ENCODE data around the gene STK38L. TPM values are rescaled to one million over a fixed set of nuclear protein-coding genes. Genes with fewer than 3 reads are reported as not detected.

The STK38L gene
- polyA plus RNA-seq, 1 donor (not counting 4 experiments of a cell fraction or from before 2014, with no cell fraction given), result 25.4 TPM

DNA sequence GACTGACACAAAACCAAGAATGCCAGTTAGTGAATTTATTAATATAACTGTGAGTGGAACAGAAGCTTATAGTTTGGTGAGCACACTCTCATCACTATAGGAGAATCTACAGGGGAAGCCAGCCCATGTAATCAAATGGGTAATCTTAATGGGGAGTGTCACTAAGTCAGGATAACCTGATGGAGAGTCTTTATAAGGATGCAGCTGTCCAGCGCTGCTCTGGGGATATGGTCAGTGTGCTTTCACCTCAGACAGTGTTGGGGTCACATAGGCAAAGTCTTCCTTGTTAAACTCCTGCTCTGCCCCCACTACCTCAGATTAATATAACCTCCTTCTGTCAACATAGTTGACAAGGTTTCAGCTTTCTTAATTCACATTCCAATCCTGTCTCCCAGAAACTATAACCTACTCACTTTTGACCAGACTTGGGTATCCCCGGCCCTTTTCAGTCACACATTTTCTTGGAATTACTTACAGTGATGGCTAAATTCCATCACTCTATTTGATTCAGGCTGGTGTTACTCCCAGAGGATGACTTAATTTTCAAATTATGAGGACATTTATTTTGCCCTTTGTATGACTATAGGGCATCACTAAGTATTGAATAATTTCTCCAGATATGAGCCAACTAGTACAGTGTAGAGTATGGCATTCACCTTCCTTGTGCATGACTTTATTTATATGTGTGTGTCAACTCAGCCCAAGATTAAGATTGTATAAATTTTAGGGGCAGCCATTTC is 13.2 kb downstream of the STK38L start:
- H3K36me3 ChIP-seq (ENCODE audit: control insufficient read depth in 2 of 2, extremely low read depth in 1 of 2, insufficient read depth in 2 of 2, low read length in 2 of 2), result no peaks in the 10 kb centered on the region
- no peak overlapping the region for H3K9ac ChIP-seq (ENCODE audit: control insufficient read depth, extremely low read depth, insufficient read depth, low read length)
- no peaks in the 10 kb centered on the region for H4K20me1 ChIP-seq (ENCODE audit: control insufficient read depth, extremely low read depth, insufficient read depth, low read length)
- no peak for DNase-seq (ENCODE audit: low read depth, low spot score)
- H3K27me3 ChIP-seq (ENCODE audit: control insufficient read depth, extremely low read depth, insufficient read depth, low read length), result no peaks in the 10 kb centered on the region
- TF ChIP-seq EZH2 (IDR thresholded peaks at IDR 0.05; ENCODE audit: low read length), result no peak
- TF ChIP-seq CTCF (optimal IDR thresholded peaks at IDR 0.05 in 1 of 3, IDR thresholded peaks at IDR 0.05 in 1 of 3, conservative IDR thresholded peaks at IDR 0.05 in 1 of 3; ENCODE audit: extremely low read depth in 1 of 3, insufficient read depth in 2 of 3, low read length in 3 of 3), result no peak
- no peak overlapping the region for H3K4me2 ChIP-seq (ENCODE audit: control insufficient read depth, extremely low read depth, insufficient read depth, low read depth, low read length)
- H2AFZ ChIP-seq (ENCODE audit: control insufficient read depth, low read length), result no peak overlapping the region
- H3K4me1 ChIP-seq (ENCODE audit: control insufficient read depth, extremely low read depth, insufficient read depth, low read length), result peaks cover 8% of the 10 kb centered on the region
- H3K27ac ChIP-seq (ENCODE audit: control insufficient read depth, insufficient read depth, low read length), result no peak overlapping the region
- dilution Hi-C loops (cut with MboI; ENCODE audit: extremely low pct_ligation_motif_present, low sequenced_read_pairs), result no loop called here
- FAIRE-seq, result peak; percentile 53
- no peak overlapping the region for H3K4me3 ChIP-seq (ENCODE audit: control insufficient read depth in 2 of 3, extremely low read depth in 1 of 3, insufficient read depth in 2 of 3, low read depth in 1 of 3, low read length in 3 of 3)
- peaks cover 10% of the 10 kb centered on the region for H3K79me2 ChIP-seq (ENCODE audit: control insufficient read depth, insufficient read depth, low read length)
- no peaks in the 10 kb centered on the region for H3K9me1 ChIP-seq (ENCODE audit: control insufficient read depth, extremely low read depth, insufficient read depth, low read length)
- H3K9me3 ChIP-seq (ENCODE audit: control insufficient read depth, low read depth, low read length), result no peaks in the 10 kb centered on the region

DNA sequence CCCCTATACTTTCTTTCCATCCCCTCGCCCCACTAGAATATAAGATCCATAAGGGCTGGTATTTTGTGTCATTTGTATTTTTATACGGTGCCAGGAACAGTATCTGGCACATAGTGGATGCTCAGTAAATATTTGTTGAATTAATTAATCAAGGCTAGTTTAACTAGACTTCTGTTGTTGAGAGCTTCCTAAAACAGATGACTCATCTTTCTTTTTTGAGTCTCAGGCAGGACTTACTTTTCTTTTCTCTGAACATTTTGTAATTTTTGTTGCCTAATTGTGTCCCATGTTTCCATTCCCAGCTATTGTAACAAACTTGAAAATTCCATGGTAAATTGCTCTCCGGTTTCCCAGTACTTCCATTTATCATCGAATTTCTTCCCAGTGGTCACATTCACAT is 16.7 kb downstream of the STK38L start:
- Histone ChIP-seq H4K20me1 (ENCODE audit: control insufficient read depth, extremely low read depth, insufficient read depth, low read length) (no peaks in the 10 kb centered on the region), H3K9me3 (ENCODE audit: control insufficient read depth, low read depth, low read length) (no peaks in the 10 kb centered on the region), H3K27me3 (ENCODE audit: control insufficient read depth, extremely low read depth, insufficient read depth, low read length) (no peaks in the 10 kb centered on the region), H3K4me2 (ENCODE audit: control insufficient read depth, extremely low read depth, insufficient read depth, low read depth, low read length) (no peak overlapping the region), H3K36me3 (ENCODE audit: control insufficient read depth in 2 of 2, extremely low read depth in 1 of 2, insufficient read depth in 2 of 2, low read length in 2 of 2) (no peaks in the 10 kb centered on the region), H3K27ac (ENCODE audit: control insufficient read depth, insufficient read depth, low read length) (no peak overlapping the region), H3K4me3 (ENCODE audit: control insufficient read depth in 2 of 3, extremely low read depth in 1 of 3, insufficient read depth in 2 of 3, low read depth in 1 of 3, low read length in 3 of 3) (no peak overlapping the region), H3K9ac (ENCODE audit: control insufficient read depth, extremely low read depth, insufficient read depth, low read length) (no peak overlapping the region), H3K9me1 (ENCODE audit: control insufficient read depth, extremely low read depth, insufficient read depth, low read length) (no peaks in the 10 kb centered on the region), H2AFZ (ENCODE audit: control insufficient read depth, low read length) (no peak overlapping the region), H3K79me2 (ENCODE audit: control insufficient read depth, insufficient read depth, low read length) (peaks cover 5% of the 10 kb centered on the region), H3K4me1 (ENCODE audit: control insufficient read depth, extremely low read depth, insufficient read depth, low read length) (peaks cover 8% of the 10 kb centered on the region)
- dilution Hi-C loops (cut with MboI; ENCODE audit: extremely low pct_ligation_motif_present, low sequenced_read_pairs), result no loop called here
- no peak for TF ChIP-seq CTCF (optimal IDR thresholded peaks at IDR 0.05 in 1 of 3, IDR thresholded peaks at IDR 0.05 in 1 of 3, conservative IDR thresholded peaks at IDR 0.05 in 1 of 3; ENCODE audit: extremely low read depth in 1 of 3, insufficient read depth in 2 of 3, low read length in 3 of 3)
- TF ChIP-seq EZH2 (IDR thresholded peaks at IDR 0.05; ENCODE audit: low read length), result no peak
- FAIRE-seq (no peak), DNase-seq (ENCODE audit: low read depth, low spot score) (no peak)
